Gastrocnemius medialis (tissue), 4 donors: ENCODE measurements around the gene NKD1. TPM values are rescaled to one million over a fixed set of nuclear protein-coding genes. Genes with fewer than 3 reads are reported as not detected.

ENCODE experiments used
- ATAC-seq, 2 donors: fragments of 150-250 bp; one replicate each; pipeline ENCODE4 v1.9.1; 2016
- DNase-seq, 2 donors: peaks; one replicate each; pipeline ENCODE4 v3.0.0-alpha.2; 2019
- H3K27ac ChIP-seq, 4 donors: fragments of 200-600 bp; sonication (generic); 1 replicate in 1 of 4; 2 replicates in 3 of 4; pipeline ENCODE4 v1.5.1; 2016 to 2018; ENCODE audit warnings: mild to moderate bottlenecking in 2 of 4, moderate library complexity in 1 of 4
- H3K27me3 ChIP-seq, 3 donors: fragments of 200-600 bp; sonication (generic) in 2 of 3; 1 replicate in 1 of 3; 2 replicates in 2 of 3; pipeline versions ENCODE4 v1.5.1 to v1.6.0; 2016 to 2019; ENCODE audit warnings: mild to moderate bottlenecking in 1 of 3, moderate library complexity in 1 of 3
- H3K36me3 ChIP-seq, 2 donors: fragments of 200-600 bp; sonication (generic) in 1 of 2; one replicate each; pipeline ENCODE4 v1.5.1; 2017 to 2018
- H3K4me1 ChIP-seq, 2 donors: fragments of 200-600 bp; sonication (generic) in 1 of 2; one replicate each; pipeline ENCODE4 v1.5.1; 2016 to 2017; ENCODE audit warnings: mild to moderate bottlenecking in 2 of 2
- H3K4me3 ChIP-seq, 4 donors: fragments of 200-600 bp; sonication (generic) in 3 of 4; 1 replicate in 1 of 4; 2 replicates in 3 of 4; pipeline ENCODE4 v1.5.1; 2016 to 2019; ENCODE audit warnings: mild to moderate bottlenecking in 2 of 4
- H3K9me3 ChIP-seq, 3 donors: fragments of 200-600 bp; sonication (generic) in 2 of 3; 1 replicate in 1 of 3; 2 replicates in 2 of 3; pipeline ENCODE4 v1.5.1; 2016 to 2019
- CTCF ChIP-seq, 5 experiments: fragments of 450-650 bp in 3 of 5; fragments of 200-600 bp in 2 of 5; sonication (generic) in 2 of 5; IDR thresholded peaks in 4 of 5; conservative IDR thresholded peaks in 1 of 5; 1 replicate in 4 of 5; 2 replicates in 1 of 5; pipeline ENCODE4 v1.5.1; 2016 to 2019; ENCODE audit warnings: antibody characterized with exemption in 5 of 5, mild to moderate bottlenecking in 3 of 5, moderate library complexity in 3 of 5
- POLR2A ChIP-seq, 2 donors: fragments of 450-650 bp; IDR thresholded peaks; one replicate each; pipeline ENCODE4 v1.6.1; 2017; ENCODE audit warnings: antibody characterized with exemption in 2 of 2, mild to moderate bottlenecking in 2 of 2, moderate library complexity in 2 of 2
- in situ Hi-C, 4 donors: fragments of 200-750 bp; cut with MboI; loops; one replicate each; pipeline versions ENCODE4 v1.15.0 to v1.8.0; 2017; ENCODE audit warnings: low sequenced_read_pairs in 4 of 4
- intact Hi-C: fragments of 100-400 bp; cut with DNase I; formaldehyde crosslinking; loops from one replicate; pipeline ENCODE4 v1.15.1; 2023; ENCODE audit warnings: low total_unique reads
- total RNA-seq, 4 donors: library from RNA; depleted of rRNA; stranded (reverse); fragments of >200 nt; gene quantifications; one replicate each; pipeline versions ENCODE4 v1.1.0 to v1.2.3, GENCODE V29; 2016

NKD1 gene
- total RNA-seq, 4 donors from 2014 or later: 0.10 to 0.75 (median 0.19) TPM

- Histone ChIP-seq H3K27me3 (peaks cover 0 to 8% (median 0%) of the 10 kb centered on the region in 3 donors), H3K36me3 (no peaks in the 10 kb centered on the region), H3K4me1 (no peaks in the 10 kb centered on the region), H3K27ac (no peak overlapping the region), H3K4me3 (no peak overlapping the region), H3K9me3 (peaks cover 6 to 13% (median 7%) of the 10 kb centered on the region in 3 donors)
- ATAC-seq (no peak), DNase-seq (no peak)
- in situ Hi-C loops (no loop called here), intact Hi-C loops (no loop called here)
- TF ChIP-seq POLR2A (IDR thresholded peaks at IDR 0.05): no peak
- TF ChIP-seq CTCF (IDR thresholded peaks at IDR 0.05 in 4 of 5, conservative IDR thresholded peaks at IDR 0.05 in 1 of 5): no peak
Observed at GRCh38 chr16:50519001-50519400, 29.2 kb upstream of the NKD1 start.

GRCh38 chr16:50519602-50520001 lies 28.6 kb upstream of the NKD1 start:
- Histone ChIP-seq H3K4me3 (no peak overlapping the region), H3K4me1 (no peaks in the 10 kb centered on the region), H3K27ac (no peak overlapping the region), H3K9me3 (peaks cover 6 to 13% (median 7%) of the 10 kb centered on the region in 3 donors), H3K27me3 (peaks cover 0 to 8% (median 0%) of the 10 kb centered on the region in 3 donors), H3K36me3 (no peaks in the 10 kb centered on the region)
- in situ Hi-C loops: no loop called here
- no peak for TF ChIP-seq CTCF (IDR thresholded peaks at IDR 0.05 in 4 of 5, conservative IDR thresholded peaks at IDR 0.05 in 1 of 5)
- no peak for TF ChIP-seq POLR2A (IDR thresholded peaks at IDR 0.05)
- no peak for ATAC-seq
- intact Hi-C loops: no loop called here
- DNase-seq: no peak

GRCh38 chr16:50520451-50521245 lies 27.5 kb upstream of the NKD1 start:
- no peak for DNase-seq

GRCh38 chr16:50521246-50521900 lies 26.8 kb upstream of the NKD1 start:
- Histone ChIP-seq H3K4me3 (no peak overlapping the region), H3K36me3 (no peaks in the 10 kb centered on the region), H3K27ac (no peak overlapping the region), H3K4me1 (no peaks in the 10 kb centered on the region), H3K27me3 (peaks cover 0 to 8% (median 0%) of the 10 kb centered on the region in 3 donors), H3K9me3 (peaks cover 4 to 9% (median 7%) of the 10 kb centered on the region in 3 donors)
- DNase-seq: no peak
- in situ Hi-C loops (no loop called here), intact Hi-C loops (no loop called here)
- no peak for TF ChIP-seq POLR2A (IDR thresholded peaks at IDR 0.05)
- no peak for TF ChIP-seq CTCF (IDR thresholded peaks at IDR 0.05 in 4 of 5, conservative IDR thresholded peaks at IDR 0.05 in 1 of 5)
- no peak for ATAC-seq

More at GRCh38 chr16:50520451-50521245, 27.5 kb upstream of the NKD1 start:
- peaks cover 6 to 13% (median 7%) of the 10 kb centered on the region in 3 donors for H3K9me3 ChIP-seq
- no peaks in the 10 kb centered on the region for H3K36me3 ChIP-seq
- peaks cover 0 to 8% (median 0%) of the 10 kb centered on the region in 3 donors for H3K27me3 ChIP-seq
- no peaks in the 10 kb centered on the region for H3K4me1 ChIP-seq
- intact Hi-C loops (no loop called here), in situ Hi-C loops (no loop called here)
- no peak overlapping the region for H3K4me3 ChIP-seq
- TF ChIP-seq CTCF (IDR thresholded peaks at IDR 0.05 in 4 of 5, conservative IDR thresholded peaks at IDR 0.05 in 1 of 5) (no peak), POLR2A (IDR thresholded peaks at IDR 0.05) (no peak)
- no peak for ATAC-seq
- no peak overlapping the region for H3K27ac ChIP-seq
